ENCODE results near the gene SPNS3. TPM values are rescaled to one million over a fixed set of nuclear protein-coding genes. Genes with fewer than 3 reads are reported as not detected.

SPNS3 gene
- total RNA-seq, 1 experiment from 2014 or later: 0.37 TPM

DNA sequence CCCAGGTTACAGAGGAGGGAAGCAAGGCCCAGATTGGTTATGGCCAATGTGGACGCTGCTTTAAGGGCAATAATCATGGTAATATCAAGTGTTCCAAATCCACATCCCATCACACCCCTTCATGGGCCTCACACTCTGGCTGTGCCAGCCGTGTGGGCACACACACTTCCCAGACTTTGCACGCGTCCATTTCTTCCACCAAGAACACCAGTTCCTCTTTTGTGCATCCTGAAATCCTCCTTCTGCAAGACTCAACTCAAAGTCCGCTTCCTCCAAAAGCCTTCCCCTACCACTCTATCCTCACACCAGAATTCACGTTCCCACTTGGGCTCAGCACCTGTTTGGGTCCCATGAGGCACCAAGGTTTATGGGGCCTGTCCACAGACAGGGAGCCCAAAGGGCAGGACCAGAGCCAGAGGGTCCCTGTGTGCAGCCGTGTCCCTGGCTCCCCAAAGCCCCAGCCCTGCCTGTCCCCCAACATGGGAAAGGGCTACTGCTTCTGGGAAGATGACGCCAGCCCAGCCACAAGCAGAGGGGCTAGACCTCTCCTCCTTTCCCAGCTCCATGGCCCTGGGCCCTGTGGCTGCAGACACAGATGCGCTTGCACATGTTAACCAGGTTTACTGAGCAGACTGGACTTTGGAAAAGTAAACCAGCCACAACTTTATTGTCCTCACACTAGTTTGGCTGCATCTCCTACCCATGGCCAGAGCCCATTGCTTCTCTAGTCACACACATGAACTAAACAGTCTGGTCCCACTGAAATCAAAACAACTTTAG, 20.3 kb downstream of the SPNS3 start:
- no peaks in the 10 kb centered on the region for H4K20me1 ChIP-seq (ENCODE audit: insufficient read depth)
- no peaks in the 10 kb centered on the region for H3K4me1 ChIP-seq (ENCODE audit: control insufficient read depth in 1 of 2, insufficient read depth in 2 of 2, low read length in 2 of 2)
- no peak for ATAC-seq
- no peak for DNase-seq (ENCODE audit: low read depth, low spot score)
- no peak overlapping the region for H3K4me2 ChIP-seq (ENCODE audit: low read length)
- no peaks in the 10 kb centered on the region for H3K79me2 ChIP-seq (ENCODE audit: insufficient read depth, low read length)
- ChIA-PET RAD21 (ENCODE audit: low non-redundant PET in 1 of 2, low total read pairs in 2 of 2, uncharacterized antibody in 2 of 2, unreplicated experiment in 2 of 2) (no interaction called here), POLR2A (no interaction called here), CTCF (no interaction called here)
- no peak overlapping the region for H3K4me3 ChIP-seq (replicated peaks in 1 of 2; ENCODE audit: low read depth in 1 of 2, low read length in 2 of 2)
- H2AFZ ChIP-seq (ENCODE audit: low read depth, low read length, poor library complexity, severe bottlenecking): no peak overlapping the region
- no peak overlapping the region for H3K9ac ChIP-seq (ENCODE audit: low read length)
- no peak overlapping the region for H3K27ac ChIP-seq (ENCODE audit: low read depth, low read length)
- H3K27me3 ChIP-seq (ENCODE audit: insufficient read depth, low read length): no peaks in the 10 kb centered on the region
- TF ChIP-seq JUND (IDR thresholded peaks at IDR 0.05): no peak
- no peak for TF ChIP-seq YY1 (IDR thresholded peaks at IDR 0.05; ENCODE audit: extremely low read depth, insufficient replicate concordance, low read depth, low read length)
- TF ChIP-seq, protein P1, sequence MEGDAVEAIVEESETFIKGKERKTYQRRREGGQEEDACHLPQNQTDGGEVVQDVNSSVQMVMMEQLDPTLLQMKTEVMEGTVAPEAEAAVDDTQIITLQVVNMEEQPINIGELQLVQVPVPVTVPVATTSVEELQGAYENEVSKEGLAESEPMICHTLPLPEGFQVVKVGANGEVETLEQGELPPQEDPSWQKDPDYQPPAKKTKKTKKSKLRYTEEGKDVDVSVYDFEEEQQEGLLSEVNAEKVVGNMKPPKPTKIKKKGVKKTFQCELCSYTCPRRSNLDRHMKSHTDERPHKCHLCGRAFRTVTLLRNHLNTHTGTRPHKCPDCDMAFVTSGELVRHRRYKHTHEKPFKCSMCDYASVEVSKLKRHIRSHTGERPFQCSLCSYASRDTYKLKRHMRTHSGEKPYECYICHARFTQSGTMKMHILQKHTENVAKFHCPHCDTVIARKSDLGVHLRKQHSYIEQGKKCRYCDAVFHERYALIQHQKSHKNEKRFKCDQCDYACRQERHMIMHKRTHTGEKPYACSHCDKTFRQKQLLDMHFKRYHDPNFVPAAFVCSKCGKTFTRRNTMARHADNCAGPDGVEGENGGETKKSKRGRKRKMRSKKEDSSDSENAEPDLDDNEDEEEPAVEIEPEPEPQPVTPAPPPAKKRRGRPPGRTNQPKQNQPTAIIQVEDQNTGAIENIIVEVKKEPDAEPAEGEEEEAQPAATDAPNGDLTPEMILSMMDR (IDR thresholded peaks at IDR 0.05 in 2 of 3, conservative IDR thresholded peaks at IDR 0.05 in 1 of 3; ENCODE audit: borderline replicate concordance in 1 of 3, insufficient read depth in 1 of 3, low read depth in 2 of 3, low read length in 2 of 3): no peak
- TF ChIP-seq ZFX (IDR thresholded peaks at IDR 0.05): no peak
- TF ChIP-seq, protein P2, sequence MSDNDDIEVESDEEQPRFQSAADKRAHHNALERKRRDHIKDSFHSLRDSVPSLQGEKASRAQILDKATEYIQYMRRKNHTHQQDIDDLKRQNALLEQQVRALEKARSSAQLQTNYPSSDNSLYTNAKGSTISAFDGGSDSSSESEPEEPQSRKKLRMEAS (IDR thresholded peaks at IDR 0.05): no peak
- TF ChIP-seq, protein P3, sequence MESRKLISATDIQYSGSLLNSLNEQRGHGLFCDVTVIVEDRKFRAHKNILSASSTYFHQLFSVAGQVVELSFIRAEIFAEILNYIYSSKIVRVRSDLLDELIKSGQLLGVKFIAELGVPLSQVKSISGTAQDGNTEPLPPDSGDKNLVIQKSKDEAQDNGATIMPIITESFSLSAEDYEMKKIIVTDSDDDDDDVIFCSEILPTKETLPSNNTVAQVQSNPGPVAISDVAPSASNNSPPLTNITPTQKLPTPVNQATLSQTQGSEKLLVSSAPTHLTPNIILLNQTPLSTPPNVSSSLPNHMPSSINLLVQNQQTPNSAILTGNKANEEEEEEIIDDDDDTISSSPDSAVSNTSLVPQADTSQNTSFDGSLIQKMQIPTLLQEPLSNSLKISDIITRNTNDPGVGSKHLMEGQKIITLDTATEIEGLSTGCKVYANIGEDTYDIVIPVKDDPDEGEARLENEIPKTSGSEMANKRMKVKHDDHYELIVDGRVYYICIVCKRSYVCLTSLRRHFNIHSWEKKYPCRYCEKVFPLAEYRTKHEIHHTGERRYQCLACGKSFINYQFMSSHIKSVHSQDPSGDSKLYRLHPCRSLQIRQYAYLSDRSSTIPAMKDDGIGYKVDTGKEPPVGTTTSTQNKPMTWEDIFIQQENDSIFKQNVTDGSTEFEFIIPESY (IDR thresholded peaks at IDR 0.05; ENCODE audit: extremely low read depth, insufficient replicate concordance, low read length): no peak
- TF ChIP-seq RAD21 (IDR thresholded peaks at IDR 0.05; ENCODE audit: low read depth): no peak
- no peak for TF ChIP-seq SRF (IDR thresholded peaks at IDR 0.05; ENCODE audit: low read depth)
- TF ChIP-seq ZNF274 (IDR thresholded peaks at IDR 0.05; ENCODE audit: low read depth, low read length): no peak
- TF ChIP-seq POLR2A (IDR thresholded peaks at IDR 0.05; ENCODE audit: borderline replicate concordance, extremely low read depth, insufficient read depth, insufficient read length): no peak
- TF ChIP-seq ELF1 (IDR thresholded peaks at IDR 0.05; ENCODE audit: borderline replicate concordance, low read depth): no peak
- no peak for TF ChIP-seq TCF7L2 (IDR thresholded peaks at IDR 0.05; ENCODE audit: borderline replicate concordance, extremely low read depth, insufficient read depth, insufficient read length)
- TF ChIP-seq, protein P4, sequence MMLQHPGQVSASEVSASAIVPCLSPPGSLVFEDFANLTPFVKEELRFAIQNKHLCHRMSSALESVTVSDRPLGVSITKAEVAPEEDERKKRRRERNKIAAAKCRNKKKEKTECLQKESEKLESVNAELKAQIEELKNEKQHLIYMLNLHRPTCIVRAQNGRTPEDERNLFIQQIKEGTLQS (IDR thresholded peaks at IDR 0.05): no peak
- no peak for TF ChIP-seq CEBPB (IDR thresholded peaks at IDR 0.05; ENCODE audit: low read depth)
- intact Hi-C loops (cut with micrococcal nuclease): no loop called here
- no peaks in the 10 kb centered on the region for H3K36me3 ChIP-seq (ENCODE audit: control insufficient read depth in 1 of 2, insufficient read depth in 2 of 2, low read length in 2 of 2)
- no peaks in the 10 kb centered on the region for H3K9me2 ChIP-seq (ENCODE audit: insufficient read depth)
- H3K9me3 ChIP-seq (ENCODE audit: control insufficient read depth in 1 of 2, insufficient read depth in 1 of 2, low read depth in 1 of 2, low read length in 2 of 2): no peaks in the 10 kb centered on the region
- no TSS peak for BruUV-seq (replicated peaks)

Data from HCT116 (cell line).